GM12892 (cell line): Measurements from ENCODE around the gene STK17A.

Experiments
- POLR2A ChIP-seq: IDR thresholded peaks from 2 replicates; pipeline ENCODE4 v1.6.1; 2011; ENCODE audit warnings: low read depth, low read length, control low read depth
- POLR2AphosphoS5 ChIP-seq: IDR thresholded peaks from 2 replicates; pipeline ENCODE4 v1.6.1; 2011; ENCODE audit warnings: low read depth, low read length, control low read depth

- TF ChIP-seq POLR2AphosphoS5, result no peak
- TF ChIP-seq POLR2A, result no peak
Observed at GRCh38 chr7:43600056-43600455, 17.1 kb downstream of the STK17A start.
